GM19395 (cell line): ENCODE results near the gene LRRC49.
"Not testable (repeated sequence)": the region's sequence is repeated elsewhere in the genome, so short reads cannot be mapped to it uniquely, and the experiment has no call there.

Experiments
- ATAC-seq: cut with Tn5 transposase; IDR thresholded peaks from one replicate; pipeline ENCODE4 v1.9.1; 2021; ENCODE audit warnings: mild to moderate bottlenecking, moderate library complexity; ENCODE audit not compliant: unreplicated experiment

The LRRC49 gene

GRCh38 chr15:70967646-70968045 lies 75.0 kb downstream of the LRRC49 start:
- ATAC-seq, result no peak

GRCh38 chr15:70974004-70974832 lies 81.6 kb downstream of the LRRC49 start:
- no peak for ATAC-seq

- no peak for ATAC-seq
These were observed 84.2 kb downstream of the LRRC49 start for GRCh38 chr15:70976851-70977250.

GRCh38 chr15:70995383-70995970 lies 102.9 kb downstream of the LRRC49 start:
- ATAC-seq, result no peak

GRCh38 chr15:70998319-70998718 lies 105.7 kb downstream of the LRRC49 start:
- no peak for ATAC-seq

GRCh38 chr15:71002316-71002715 lies 109.7 kb downstream of the LRRC49 start:
- no peak for ATAC-seq

DNA sequence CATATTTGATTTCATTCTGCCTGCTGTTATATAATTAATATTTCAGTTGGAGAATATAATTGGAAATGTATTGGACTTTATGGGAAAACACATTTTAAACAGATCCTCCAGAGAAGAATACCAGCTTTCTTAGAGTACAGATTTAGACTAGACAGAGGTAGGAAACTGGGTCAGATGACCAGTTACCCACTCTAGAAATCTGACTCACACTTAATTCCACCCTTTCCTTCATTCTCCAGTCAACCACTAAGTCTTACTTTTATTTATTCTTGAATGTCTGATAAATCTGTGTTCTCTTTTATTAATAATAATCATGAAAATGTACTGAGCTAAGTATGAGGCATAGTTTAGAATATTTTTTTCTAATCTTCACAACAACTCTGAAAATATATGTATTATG lies 110.7 kb downstream of the LRRC49 start:
- no peak for ATAC-seq

DNA sequence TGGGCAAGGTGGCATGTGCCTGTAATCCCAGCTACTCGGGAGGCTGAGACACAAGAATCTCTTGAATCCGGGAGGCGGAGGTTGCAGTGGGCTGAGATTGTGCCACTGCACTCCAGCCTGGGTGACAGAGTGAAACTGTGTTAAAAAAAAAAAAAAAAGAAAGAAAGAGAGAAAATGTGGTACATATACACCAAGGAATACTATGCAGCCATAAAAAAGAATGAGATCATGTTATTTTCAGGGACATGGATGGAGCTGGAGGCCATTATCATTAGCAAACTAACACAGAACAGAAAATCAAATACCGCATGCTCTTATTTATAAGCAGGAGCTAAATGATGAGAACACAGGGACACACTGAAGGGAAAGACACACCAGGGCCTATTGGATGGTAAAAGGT lies 111.9 kb downstream of the LRRC49 start:
- ATAC-seq, result not testable (repeated sequence)

- ATAC-seq, result no peak
These were observed 113.3 kb downstream of the LRRC49 start for GRCh38 chr15:71005895-71006294.

DNA sequence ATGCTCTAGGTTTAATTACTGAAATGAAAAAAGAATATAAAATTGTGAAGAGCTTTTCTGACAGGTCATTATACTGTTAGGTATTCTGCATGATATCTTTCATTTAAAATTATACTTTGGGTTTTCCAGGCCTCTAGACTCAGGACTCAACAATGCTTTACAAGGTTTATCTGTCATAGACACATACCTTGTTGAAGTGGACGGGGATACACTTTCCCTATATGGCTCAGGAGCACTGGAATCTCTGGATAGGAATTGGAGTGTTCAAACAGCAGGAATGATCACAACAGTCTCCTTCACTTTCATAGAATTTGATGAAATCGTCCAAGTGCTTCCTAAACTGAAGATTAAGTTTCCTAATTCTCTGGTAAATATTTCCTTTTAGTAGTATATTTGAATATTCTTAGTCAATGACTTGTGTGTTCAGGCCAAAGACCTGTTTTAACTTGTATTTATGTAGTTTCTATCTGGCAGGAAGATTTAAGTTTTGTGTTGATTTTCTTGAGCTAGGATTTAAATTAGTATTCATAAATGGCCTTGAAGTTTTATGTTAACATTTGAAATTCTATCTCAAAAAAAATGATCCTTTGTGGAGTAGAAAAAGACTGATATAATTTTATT lies 115.7 kb downstream of the LRRC49 start:
- no peak for ATAC-seq

- ATAC-seq, result no peak
These were observed 117.8 kb downstream of the LRRC49 start for GRCh38 chr15:71010472-71010871.

- ATAC-seq, result no peak
These were observed 118.4 kb downstream of the LRRC49 start for GRCh38 chr15:71010997-71011396.

GRCh38 chr15:71011503-71012155 lies 119.0 kb downstream of the LRRC49 start:
- ATAC-seq, result no peak

DNA sequence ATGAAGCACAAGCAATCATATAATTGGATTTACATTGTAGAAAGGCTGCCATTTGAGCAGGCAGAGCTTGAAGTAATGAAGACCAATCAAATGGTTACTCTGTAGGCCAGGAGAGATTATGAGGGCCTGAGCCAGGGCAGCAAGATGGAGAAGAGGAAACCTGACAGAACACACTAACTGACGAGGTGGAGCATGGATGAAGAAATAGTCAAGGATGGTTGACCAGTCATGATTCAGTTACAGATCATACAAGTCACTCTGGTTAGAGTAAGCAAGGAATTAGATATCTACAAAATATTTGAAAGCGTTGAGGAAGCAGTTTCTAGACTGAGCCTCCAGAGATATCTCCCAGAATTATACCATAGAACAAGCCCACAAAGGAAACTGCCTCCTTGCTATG lies 120.8 kb downstream of the LRRC49 start:
- no peak for ATAC-seq

- ATAC-seq, result no peak
These were observed 122.7 kb downstream of the LRRC49 start for GRCh38 chr15:71015342-71015741.

- ATAC-seq, result not testable (repeated sequence)
These were observed 138.6 kb downstream of the LRRC49 start for GRCh38 chr15:71031232-71031631.

DNA sequence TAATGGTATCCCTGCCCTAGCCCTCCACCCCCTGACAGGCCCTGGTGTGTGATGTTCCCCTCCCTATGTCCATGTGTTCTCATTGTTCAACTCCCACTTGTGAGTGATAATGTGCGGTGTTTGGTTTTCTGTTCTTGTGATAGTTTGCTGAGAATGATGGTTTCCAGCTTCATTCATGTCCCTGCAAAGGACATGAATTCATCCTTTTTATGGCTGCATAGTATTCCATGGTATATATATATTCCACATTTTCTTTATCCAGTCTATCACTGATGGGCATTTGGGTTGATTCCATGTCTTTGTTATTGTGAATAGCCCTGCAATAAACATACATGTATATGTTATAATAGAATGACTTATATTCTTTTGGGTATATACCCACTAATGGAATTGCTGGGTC lies 142.9 kb downstream of the LRRC49 start:
- not testable (repeated sequence) for ATAC-seq

- ATAC-seq, result no peak
These were observed 149.8 kb downstream of the LRRC49 start for GRCh38 chr15:71042356-71042922.

DNA sequence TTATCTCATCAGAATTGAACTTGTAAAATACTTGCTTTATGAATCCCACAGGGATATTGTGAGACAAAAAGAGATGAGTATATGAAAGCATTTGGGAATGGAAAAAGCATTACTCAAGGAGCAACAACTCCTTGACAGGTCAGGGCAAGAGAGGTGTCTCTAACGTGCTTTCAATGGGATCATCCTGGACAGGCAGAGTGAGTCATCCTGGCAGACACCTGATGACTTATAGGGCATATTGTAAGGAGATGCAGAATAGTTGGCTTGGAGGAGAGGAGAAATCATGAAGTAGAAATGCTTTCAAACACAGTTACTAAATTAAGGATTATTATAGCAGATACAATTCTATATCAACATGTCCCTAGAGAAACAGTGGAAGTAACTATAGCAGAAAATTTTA lies 150.7 kb downstream of the LRRC49 start:
- no peak for ATAC-seq

DNA sequence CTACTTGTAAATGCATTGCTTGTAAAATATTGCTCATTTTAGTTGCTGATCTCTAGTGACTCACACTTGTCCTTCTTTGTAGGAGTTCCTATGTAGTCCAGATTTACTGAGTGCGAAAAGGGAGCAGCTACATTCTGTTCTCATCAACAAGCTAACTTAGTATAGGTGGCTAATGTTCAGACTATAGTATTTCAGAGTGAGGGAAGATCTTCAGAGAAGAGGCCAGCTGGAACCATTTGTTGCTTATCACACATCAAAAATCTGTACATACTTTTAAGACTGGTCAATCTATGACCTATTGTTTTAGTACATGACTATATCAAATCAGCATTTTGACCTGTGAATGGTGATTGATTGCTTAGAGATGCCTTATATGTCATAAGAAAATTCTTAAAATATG lies 151.4 kb downstream of the LRRC49 start:
- ATAC-seq, result no peak

DNA sequence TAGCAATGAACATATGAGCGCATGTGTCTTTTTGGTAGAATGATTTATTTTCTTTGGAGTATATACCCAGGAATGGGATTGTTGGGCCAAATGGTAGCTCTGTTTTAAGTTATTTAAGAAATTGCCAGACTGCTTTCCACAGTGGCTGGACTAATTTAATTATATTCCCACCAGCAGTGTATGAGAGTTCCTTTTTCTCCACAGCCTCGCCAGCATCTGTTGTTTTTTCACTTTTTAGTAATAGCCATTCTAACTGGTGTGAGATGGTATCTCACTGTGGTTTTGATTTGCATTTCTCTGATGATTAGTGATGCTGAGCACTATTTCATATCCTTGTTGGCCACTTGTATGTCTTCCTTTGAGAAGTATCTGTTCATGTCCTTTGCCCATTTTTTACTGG lies 153.5 kb downstream of the LRRC49 start:
- ATAC-seq, result not testable (repeated sequence)
